ENCODE measurements around the gene LIN52. TPM values are rescaled to one million over a fixed set of nuclear protein-coding genes. Genes with fewer than 3 reads are reported as not detected.

LIN52 gene
- total and polyA plus RNA-seq, 4 donors: 3.8 to 9.9 (median 5.3) TPM

DNA sequence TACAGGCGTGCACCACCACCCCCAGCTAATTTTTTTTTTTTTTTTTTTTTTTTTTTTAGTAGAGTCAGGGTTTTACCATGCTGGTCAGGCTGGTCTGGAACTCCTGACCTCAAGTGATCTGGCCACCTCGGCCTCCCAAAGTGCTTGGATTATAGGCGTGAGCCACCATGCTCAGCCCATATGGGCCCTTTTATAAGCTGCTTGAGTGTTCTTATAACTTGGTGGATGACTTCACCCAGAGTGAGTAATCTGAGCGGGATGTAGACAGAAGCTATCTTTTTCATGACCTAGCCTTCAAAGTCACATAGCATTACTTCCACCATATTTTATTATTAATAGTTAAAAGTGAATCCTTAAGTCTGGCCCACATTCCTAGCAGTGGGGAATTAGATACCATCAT, 49.2 kb upstream of the LIN52 start:
- H3K9me3 ChIP-seq (ENCODE audit: control insufficient read depth in 4 of 4, low read length in 3 of 4): no peaks in the 10 kb centered on the region
- no peak overlapping the region for H3K4me3 ChIP-seq (ENCODE audit: low read depth in 1 of 3, low read length in 3 of 3)
- no peaks in the 10 kb centered on the region for H3K36me3 ChIP-seq (ENCODE audit: control insufficient read depth in 4 of 4, insufficient read depth in 3 of 4, low read depth in 1 of 4, low read length in 3 of 4)
- no peak overlapping the region for H3K9ac ChIP-seq (ENCODE audit: low read depth in 1 of 2, low read length in 2 of 2)
- no peak overlapping the region for H3K27ac ChIP-seq (ENCODE audit: low read depth in 1 of 2, low read length in 2 of 2)
- WGBS: 95% methylated on average over 4 of the region's 4 CpGs
- H3K27me3 ChIP-seq (ENCODE audit: control insufficient read depth in 4 of 4, insufficient read depth in 4 of 4, low read length in 3 of 4): no peaks in the 10 kb centered on the region
- no peak for DNase-seq (ENCODE audit: low spot score)
- H3K4me1 ChIP-seq (ENCODE audit: control insufficient read depth in 4 of 4, insufficient read depth in 4 of 4, low read length in 3 of 4): no peaks in the 10 kb centered on the region
- no peak for TF ChIP-seq YY1 (IDR thresholded peaks at IDR 0.05)
- no peak for TF ChIP-seq HNF4G (IDR thresholded peaks at IDR 0.05)
- TF ChIP-seq FOXA1 (IDR thresholded peaks at IDR 0.05): no peak
- no peak for TF ChIP-seq ZBTB33 (IDR thresholded peaks at IDR 0.05)
- TF ChIP-seq HNF4A (conservative IDR thresholded peaks at IDR 0.05): no peak
- TF ChIP-seq FOXA2 (IDR thresholded peaks at IDR 0.05): no peak

GRCh38 chr14:74038020-74038859, 46.5 kb upstream of the LIN52 start:
- Histone ChIP-seq H3K27me3 (ENCODE audit: control insufficient read depth in 4 of 4, insufficient read depth in 4 of 4, low read length in 3 of 4) (no peaks in the 10 kb centered on the region), H3K9me3 (ENCODE audit: control insufficient read depth in 4 of 4, low read length in 3 of 4) (no peaks in the 10 kb centered on the region), H3K4me1 (ENCODE audit: control insufficient read depth in 4 of 4, insufficient read depth in 4 of 4, low read length in 3 of 4) (no peaks in the 10 kb centered on the region), H3K4me3 (ENCODE audit: low read depth in 1 of 3, low read length in 3 of 3) (no peak overlapping the region), H3K9ac (ENCODE audit: low read depth in 1 of 2, low read length in 2 of 2) (no peak overlapping the region), H3K27ac (ENCODE audit: low read depth in 1 of 2, low read length in 2 of 2) (no peak overlapping the region), H3K36me3 (ENCODE audit: control insufficient read depth in 4 of 4, insufficient read depth in 3 of 4, low read depth in 1 of 4, low read length in 3 of 4) (no peaks in the 10 kb centered on the region)
- WGBS: 63% methylated on average over 3 of the region's 3 CpGs
- TF ChIP-seq CTCF (IDR thresholded peaks at IDR 0.05; ENCODE audit: low read depth, low read length, missing input control): peak; percentile 61
- TF ChIP-seq RAD21 (IDR thresholded peaks at IDR 0.05): peak; percentile 87 to 88
- no peak for TF ChIP-seq JUND (IDR thresholded peaks at IDR 0.05)
- no peak for DNase-seq (ENCODE audit: low spot score)

- Histone ChIP-seq H3K4me1 (ENCODE audit: control insufficient read depth in 4 of 4, insufficient read depth in 4 of 4, low read length in 3 of 4) (no peaks in the 10 kb centered on the region), H3K9ac (ENCODE audit: low read depth in 1 of 2, low read length in 2 of 2) (no peak overlapping the region), H3K27me3 (ENCODE audit: control insufficient read depth in 4 of 4, insufficient read depth in 4 of 4, low read length in 3 of 4) (no peaks in the 10 kb centered on the region), H3K4me3 (ENCODE audit: low read depth in 1 of 3, low read length in 3 of 3) (no peak overlapping the region), H3K27ac (ENCODE audit: low read depth in 1 of 2, low read length in 2 of 2) (no peak overlapping the region), H3K9me3 (ENCODE audit: control insufficient read depth in 4 of 4, low read length in 3 of 4) (no peaks in the 10 kb centered on the region), H3K36me3 (ENCODE audit: control insufficient read depth in 4 of 4, insufficient read depth in 3 of 4, low read depth in 1 of 4, low read length in 3 of 4) (peaks cover 0 to 2% (median 0%) of the 10 kb centered on the region in 4 donors)
- WGBS: 79% methylated on average over 2 of the region's 2 CpGs
- no peak for DNase-seq (ENCODE audit: low spot score)
- TF ChIP-seq ZBTB33 (IDR thresholded peaks at IDR 0.05): no peak
- no peak for TF ChIP-seq HNF4G (IDR thresholded peaks at IDR 0.05)
- no peak for TF ChIP-seq TAF1 (conservative IDR thresholded peaks at IDR 0.05)
- TF ChIP-seq, protein P1, sequence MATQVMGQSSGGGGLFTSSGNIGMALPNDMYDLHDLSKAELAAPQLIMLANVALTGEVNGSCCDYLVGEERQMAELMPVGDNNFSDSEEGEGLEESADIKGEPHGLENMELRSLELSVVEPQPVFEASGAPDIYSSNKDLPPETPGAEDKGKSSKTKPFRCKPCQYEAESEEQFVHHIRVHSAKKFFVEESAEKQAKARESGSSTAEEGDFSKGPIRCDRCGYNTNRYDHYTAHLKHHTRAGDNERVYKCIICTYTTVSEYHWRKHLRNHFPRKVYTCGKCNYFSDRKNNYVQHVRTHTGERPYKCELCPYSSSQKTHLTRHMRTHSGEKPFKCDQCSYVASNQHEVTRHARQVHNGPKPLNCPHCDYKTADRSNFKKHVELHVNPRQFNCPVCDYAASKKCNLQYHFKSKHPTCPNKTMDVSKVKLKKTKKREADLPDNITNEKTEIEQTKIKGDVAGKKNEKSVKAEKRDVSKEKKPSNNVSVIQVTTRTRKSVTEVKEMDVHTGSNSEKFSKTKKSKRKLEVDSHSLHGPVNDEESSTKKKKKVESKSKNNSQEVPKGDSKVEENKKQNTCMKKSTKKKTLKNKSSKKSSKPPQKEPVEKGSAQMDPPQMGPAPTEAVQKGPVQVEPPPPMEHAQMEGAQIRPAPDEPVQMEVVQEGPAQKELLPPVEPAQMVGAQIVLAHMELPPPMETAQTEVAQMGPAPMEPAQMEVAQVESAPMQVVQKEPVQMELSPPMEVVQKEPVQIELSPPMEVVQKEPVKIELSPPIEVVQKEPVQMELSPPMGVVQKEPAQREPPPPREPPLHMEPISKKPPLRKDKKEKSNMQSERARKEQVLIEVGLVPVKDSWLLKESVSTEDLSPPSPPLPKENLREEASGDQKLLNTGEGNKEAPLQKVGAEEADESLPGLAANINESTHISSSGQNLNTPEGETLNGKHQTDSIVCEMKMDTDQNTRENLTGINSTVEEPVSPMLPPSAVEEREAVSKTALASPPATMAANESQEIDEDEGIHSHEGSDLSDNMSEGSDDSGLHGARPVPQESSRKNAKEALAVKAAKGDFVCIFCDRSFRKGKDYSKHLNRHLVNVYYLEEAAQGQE (IDR thresholded peaks at IDR 0.05): no peak
- no peak for TF ChIP-seq RXRA (IDR thresholded peaks at IDR 0.05)
- TF ChIP-seq, protein P2, sequence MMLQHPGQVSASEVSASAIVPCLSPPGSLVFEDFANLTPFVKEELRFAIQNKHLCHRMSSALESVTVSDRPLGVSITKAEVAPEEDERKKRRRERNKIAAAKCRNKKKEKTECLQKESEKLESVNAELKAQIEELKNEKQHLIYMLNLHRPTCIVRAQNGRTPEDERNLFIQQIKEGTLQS (IDR thresholded peaks at IDR 0.05): no peak
- TF ChIP-seq YY1 (IDR thresholded peaks at IDR 0.05): no peak
- no peak for TF ChIP-seq GABPA (IDR thresholded peaks at IDR 0.05 in 1 of 2, conservative IDR thresholded peaks at IDR 0.05 in 1 of 2)
- no peak for TF ChIP-seq FOXA1 (IDR thresholded peaks at IDR 0.05)
- TF ChIP-seq SP1 (IDR thresholded peaks at IDR 0.05): no peak
- no peak for TF ChIP-seq JUND (IDR thresholded peaks at IDR 0.05)
These were observed 42.5 kb upstream of the LIN52 start for GRCh38 chr14:74042296-74042695.

Measured in liver (tissue), 9 donors.